ENCODE results near the gene CYTH2.
"Not testable (repeated sequence)": the region's sequence is repeated elsewhere in the genome, so short reads cannot be mapped to it uniquely, and the experiment has no call there.

Gene CYTH2

GRCh38 chr19:48478339-48479256, 9.4 kb downstream of the CYTH2 start:
- DNase-seq = no peak

GRCh38 chr19:48479686-48480085, 10.5 kb downstream of the CYTH2 start:
- DNase-seq = no peak

- no peak for DNase-seq
Measured at GRCh38 chr19:48480183-48480557, 11.0 kb downstream of the CYTH2 start.

- no peak for DNase-seq
Measured at GRCh38 chr19:48480558-48481500, 11.7 kb downstream of the CYTH2 start.

- DNase-seq = no peak
Measured at GRCh38 chr19:48481846-48482639, 12.9 kb downstream of the CYTH2 start.

- no peak for DNase-seq
Measured at GRCh38 chr19:48483301-48483700, 14.1 kb downstream of the CYTH2 start.

GRCh38 chr19:48484247-48484893, 15.2 kb downstream of the CYTH2 start:
- no peak for DNase-seq

GRCh38 chr19:48484931-48485612, 15.9 kb downstream of the CYTH2 start:
- DNase-seq = no peak

GRCh38 chr19:48486706-48487105, 17.5 kb downstream of the CYTH2 start:
- DNase-seq = not testable (repeated sequence)

- no peak for DNase-seq
Measured at GRCh38 chr19:48487544-48487943, 18.4 kb downstream of the CYTH2 start.

- no peak for DNase-seq
Measured at GRCh38 chr19:48487948-48488347, 18.8 kb downstream of the CYTH2 start.

- DNase-seq = not testable (repeated sequence)
Measured at GRCh38 chr19:48488478-48488877, 19.3 kb downstream of the CYTH2 start.

GRCh38 chr19:48489608-48490216, 20.5 kb downstream of the CYTH2 start:
- DNase-seq = no peak

- DNase-seq = peak; percentile 11
Measured at GRCh38 chr19:48490981-48491792, 22.0 kb downstream of the CYTH2 start.

- DNase-seq = no peak
Measured at GRCh38 chr19:48491793-48492123, 22.6 kb downstream of the CYTH2 start.

- DNase-seq = peak; percentile 16
Measured at GRCh38 chr19:48492925-48493717, 24.0 kb downstream of the CYTH2 start.

GRCh38 chr19:48493718-48494401, 24.7 kb downstream of the CYTH2 start:
- no peak for DNase-seq

GRCh38 chr19:48495396-48495795, 26.2 kb downstream of the CYTH2 start:
- DNase-seq = no peak
